Thyroid gland (tissue), 4 donors: Measurements from ENCODE around the gene CDC45. TPM values are rescaled to one million over a fixed set of nuclear protein-coding genes. Genes with fewer than 3 reads are reported as not detected.

Source experiments
- DNase-seq, 2 donors: peaks; one replicate each; pipeline ENCODE4 v3.0.0-alpha.2; 2019
- H3K27ac ChIP-seq, 3 donors: fragments of 200-600 bp; sonication (generic); 1 replicate in 2 of 3; 2 replicates in 1 of 3; pipeline ENCODE4 v1.5.1; 2016 to 2019; ENCODE audit warnings: mild to moderate bottlenecking in 1 of 3, moderate library complexity in 1 of 3
- H3K27me3 ChIP-seq: fragments of 200-600 bp; sonication (generic); one replicate; pipeline ENCODE4 v1.5.1; 2019
- H3K36me3 ChIP-seq, 2 donors: fragments of 200-600 bp; sonication (generic); one replicate each; pipeline ENCODE4 v1.5.1; 2016 to 2019
- H3K4me1 ChIP-seq, 2 donors: fragments of 200-600 bp; sonication (generic); one replicate each; pipeline ENCODE4 v1.5.1; 2017 to 2019
- H3K4me3 ChIP-seq, 3 donors: fragments of 200-600 bp; sonication (generic); replicated peaks in 1 of 3; 1 replicate in 2 of 3; 2 replicates in 1 of 3; pipeline ENCODE4 v1.5.1; 2016; ENCODE audit warnings: mild to moderate bottlenecking in 1 of 3
- H3K9me3 ChIP-seq: fragments of 200-600 bp; sonication (generic); one replicate; pipeline ENCODE4 v1.5.1; 2017
- CTCF ChIP-seq, 6 experiments: fragments of 200-600 bp in 3 of 6; fragments of 450-650 bp in 3 of 6; sonication (generic) in 3 of 6; IDR thresholded peaks; one replicate each; pipeline ENCODE4 v1.5.1; 2016 to 2019; ENCODE audit warnings: antibody characterized with exemption in 6 of 6, mild to moderate bottlenecking in 2 of 6, inconsistent platforms in 1 of 6, moderate library complexity in 1 of 6
- POLR2A ChIP-seq, 2 donors: fragments of 450-650 bp; IDR thresholded peaks; one replicate each; pipeline ENCODE4 v1.6.1; 2017; ENCODE audit warnings: antibody characterized with exemption in 2 of 2, mild to moderate bottlenecking in 2 of 2, moderate library complexity in 1 of 2
- WGBS, 2 donors: methylation state at CpG; one replicate each; pipeline ENCODE4 v1.1.5; 2017; 5-methylcytosine and 5-hydroxymethylcytosine counted together
- intact Hi-C: fragments of 100-400 bp; cut with DNase I; formaldehyde crosslinking; loops from one replicate; pipeline ENCODE4 v1.15.1; 2023
- total RNA-seq, 4 donors: library from RNA; depleted of rRNA; stranded (reverse); fragments of >200 nt; gene quantifications; one replicate each; pipeline ENCODE4 v1.2.3, GENCODE V29; 2016

The CDC45 gene
- total RNA-seq, 4 donors from 2014 or later = 0.24 to 1.9 (median 1.7) TPM; not detected in 1

GRCh38 chr22:19559956-19560355 lies 80.2 kb downstream of the CDC45 start:
- DNase-seq = no peak
- intact Hi-C loops = no loop called here
- H3K27me3 ChIP-seq = no peaks in the 10 kb centered on the region
- H3K27ac ChIP-seq = no peak overlapping the region
- no peaks in the 10 kb centered on the region for H3K36me3 ChIP-seq
- TF ChIP-seq CTCF (IDR thresholded peaks at IDR 0.05) (no peak), POLR2A (IDR thresholded peaks at IDR 0.05) (no peak)
- no peaks in the 10 kb centered on the region for H3K9me3 ChIP-seq
- H3K4me3 ChIP-seq = no peak overlapping the region
- 95 to 100% methylated on average over 2 of the region's 2 CpGs for WGBS, 2 donors
- no peaks in the 10 kb centered on the region for H3K4me1 ChIP-seq

GRCh38 chr22:19565382-19566278 lies 85.9 kb downstream of the CDC45 start:
- WGBS, 2 donors = 69 to 83% methylated on average over 11 of the region's 11 CpGs
- Histone ChIP-seq H3K36me3 (no peaks in the 10 kb centered on the region), H3K9me3 (no peaks in the 10 kb centered on the region), H3K4me3 (no peak overlapping the region), H3K27me3 (no peaks in the 10 kb centered on the region), H3K27ac (no peak overlapping the region), H3K4me1 (peaks cover 0 to 14% of the 10 kb centered on the region in 2 donors)
- no peak for DNase-seq
- intact Hi-C loops = no loop called here
- TF ChIP-seq POLR2A (IDR thresholded peaks at IDR 0.05) (no peak), CTCF (IDR thresholded peaks at IDR 0.05) (no peak)

GRCh38 chr22:19566279-19567156 lies 86.8 kb downstream of the CDC45 start:
- DNase-seq = no peak
- no peak overlapping the region for H3K27ac ChIP-seq

GRCh38 chr22:19567157-19568009 lies 87.7 kb downstream of the CDC45 start:
- H3K27ac ChIP-seq = no peak overlapping the region
- WGBS, 2 donors = 85% methylated on average over 24 of the region's 24 CpGs
- intact Hi-C loops = no loop called here

More at GRCh38 chr22:19566279-19567156, 86.8 kb downstream of the CDC45 start:
- intact Hi-C loops = no loop called here
- no peaks in the 10 kb centered on the region for H3K9me3 ChIP-seq
- H3K4me1 ChIP-seq = peaks cover 0 to 18% of the 10 kb centered on the region in 2 donors
- H3K4me3 ChIP-seq = no peak overlapping the region
- WGBS, 2 donors = 80 to 92% methylated on average over 34 to 48 of the region's 52 CpGs
- no peaks in the 10 kb centered on the region for H3K36me3 ChIP-seq
- no peak for TF ChIP-seq POLR2A (IDR thresholded peaks at IDR 0.05)
- TF ChIP-seq CTCF (IDR thresholded peaks at IDR 0.05) = no peak
- no peaks in the 10 kb centered on the region for H3K27me3 ChIP-seq

More at GRCh38 chr22:19567157-19568009, 87.7 kb downstream of the CDC45 start:
- no peaks in the 10 kb centered on the region for H3K9me3 ChIP-seq
- TF ChIP-seq POLR2A (IDR thresholded peaks at IDR 0.05) (no peak), CTCF (IDR thresholded peaks at IDR 0.05) (no peak)
- H3K27me3 ChIP-seq = no peaks in the 10 kb centered on the region
- H3K4me3 ChIP-seq = no peak overlapping the region
- no peak for DNase-seq
- H3K4me1 ChIP-seq = peaks cover 0 to 22% of the 10 kb centered on the region in 2 donors
- H3K36me3 ChIP-seq = no peaks in the 10 kb centered on the region
